ENCODE data around the gene EML4.
"Not testable (repeated sequence)": the region's sequence is repeated elsewhere in the genome, so short reads cannot be mapped to it uniquely, and the experiment has no call there.

EML4 gene

GRCh38 chr2:42161444-42161843, 7.7 kb upstream of the EML4 start:
- ATAC-seq: no peak
- no peak overlapping the region for H3K27ac Mint-ChIP-seq
- H3K9me3 Mint-ChIP-seq: no peaks in the 10 kb centered on the region
- H3K4me3 Mint-ChIP-seq: no peak overlapping the region
- peaks cover 40% of the 10 kb centered on the region for H3K4me1 Mint-ChIP-seq
- H3K27me3 Mint-ChIP-seq: no peaks in the 10 kb centered on the region
- H3K36me3 Mint-ChIP-seq: peaks cover 13% of the 10 kb centered on the region

GRCh38 chr2:42163444-42164045, 5.6 kb upstream of the EML4 start:
- Mint-ChIP-seq H3K27ac (peak overlapping the region; percentile 21), H3K4me1 (peaks cover 48% of the 10 kb centered on the region), H3K27me3 (no peaks in the 10 kb centered on the region), H3K4me3 (no peak overlapping the region), H3K9me3 (no peaks in the 10 kb centered on the region), H3K36me3 (peaks cover 13% of the 10 kb centered on the region)
- ATAC-seq: no peak

GRCh38 chr2:42164046-42164445, 5.1 kb upstream of the EML4 start:
- Mint-ChIP-seq H3K36me3 (peaks cover 13% of the 10 kb centered on the region), H3K9me3 (no peaks in the 10 kb centered on the region), H3K27me3 (no peaks in the 10 kb centered on the region), H3K4me3 (no peak overlapping the region), H3K27ac (peak overlapping the region; percentile 21), H3K4me1 (peaks cover 53% of the 10 kb centered on the region)
- no peak for ATAC-seq

GRCh38 chr2:42164971-42165370, 4.2 kb upstream of the EML4 start:
- H3K36me3 Mint-ChIP-seq: peaks cover 13% of the 10 kb centered on the region
- H3K27me3 Mint-ChIP-seq: no peaks in the 10 kb centered on the region
- no peak for ATAC-seq
- peaks cover 53% of the 10 kb centered on the region for H3K4me1 Mint-ChIP-seq
- H3K9me3 Mint-ChIP-seq: no peaks in the 10 kb centered on the region
- no peak overlapping the region for H3K27ac Mint-ChIP-seq
- no peak overlapping the region for H3K4me3 Mint-ChIP-seq

GRCh38 chr2:42167458-42167857, 1.7 kb upstream of the EML4 start:
- Mint-ChIP-seq H3K36me3 (peaks cover 13% of the 10 kb centered on the region), H3K4me1 (peaks cover 48% of the 10 kb centered on the region), H3K4me3 (no peak overlapping the region), H3K9me3 (no peaks in the 10 kb centered on the region), H3K27me3 (no peaks in the 10 kb centered on the region), H3K27ac (no peak overlapping the region)
- no peak for ATAC-seq

- Mint-ChIP-seq H3K27ac (no peak overlapping the region), H3K4me3 (peak overlapping the region; percentile 15), H3K9me3 (no peaks in the 10 kb centered on the region), H3K36me3 (peaks cover 13% of the 10 kb centered on the region), H3K4me1 (peaks cover 46% of the 10 kb centered on the region), H3K27me3 (no peaks in the 10 kb centered on the region)
- no peak for ATAC-seq
These were observed 574 bp upstream of the EML4 start for GRCh38 chr2:42168459-42169099.

GRCh38 chr2:42169874-42170521, 845 bp downstream of the EML4 start:
- ATAC-seq: peak; percentile 53
- Mint-ChIP-seq H3K4me3 (no peak overlapping the region), H3K36me3 (peaks cover 6% of the 10 kb centered on the region), H3K4me1 (peaks cover 37% of the 10 kb centered on the region), H3K9me3 (no peaks in the 10 kb centered on the region), H3K27ac (no peak overlapping the region), H3K27me3 (no peaks in the 10 kb centered on the region)

- no peak overlapping the region for H3K4me3 Mint-ChIP-seq
- no peaks in the 10 kb centered on the region for H3K9me3 Mint-ChIP-seq
These were observed 1.7 kb downstream of the EML4 start for GRCh38 chr2:42170619-42171395.

GRCh38 chr2:42171396-42171980, 2.3 kb downstream of the EML4 start:
- Mint-ChIP-seq H3K27me3 (no peaks in the 10 kb centered on the region), H3K27ac (no peak overlapping the region), H3K4me3 (no peak overlapping the region), H3K9me3 (no peaks in the 10 kb centered on the region), H3K4me1 (peaks cover 37% of the 10 kb centered on the region), H3K36me3 (peaks cover 9% of the 10 kb centered on the region)
- ATAC-seq: no peak

More at GRCh38 chr2:42170619-42171395, 1.7 kb downstream of the EML4 start:
- Mint-ChIP-seq H3K27ac (no peak overlapping the region), H3K27me3 (no peaks in the 10 kb centered on the region), H3K4me1 (peaks cover 34% of the 10 kb centered on the region), H3K36me3 (peaks cover 3% of the 10 kb centered on the region)
- no peak for ATAC-seq

GRCh38 chr2:42172020-42172419, 2.9 kb downstream of the EML4 start:
- H3K4me1 Mint-ChIP-seq: peaks cover 42% of the 10 kb centered on the region
- ATAC-seq: no peak
- H3K4me3 Mint-ChIP-seq: no peak overlapping the region
- peaks cover 10% of the 10 kb centered on the region for H3K36me3 Mint-ChIP-seq
- no peaks in the 10 kb centered on the region for H3K27me3 Mint-ChIP-seq
- no peak overlapping the region for H3K27ac Mint-ChIP-seq
- no peaks in the 10 kb centered on the region for H3K9me3 Mint-ChIP-seq

GRCh38 chr2:42172566-42172965, 3.4 kb downstream of the EML4 start:
- Mint-ChIP-seq H3K27me3 (no peaks in the 10 kb centered on the region), H3K4me3 (no peak overlapping the region), H3K9me3 (no peaks in the 10 kb centered on the region), H3K27ac (no peak overlapping the region), H3K36me3 (peaks cover 10% of the 10 kb centered on the region), H3K4me1 (peaks cover 44% of the 10 kb centered on the region)
- ATAC-seq: no peak

- H3K9me3 Mint-ChIP-seq, H3K4me3 Mint-ChIP-seq, H3K27me3 Mint-ChIP-seq, ATAC-seq, H3K27ac Mint-ChIP-seq: not testable (repeated sequence)
- peaks cover 44% of the 10 kb centered on the region for H3K4me1 Mint-ChIP-seq
- peaks cover 10% of the 10 kb centered on the region for H3K36me3 Mint-ChIP-seq
These were observed 4.3 kb downstream of the EML4 start for GRCh38 chr2:42173467-42173866.

GRCh38 chr2:42176992-42177738, 8.0 kb downstream of the EML4 start:
- Mint-ChIP-seq H3K4me1 (peaks cover 71% of the 10 kb centered on the region), H3K9me3 (no peaks in the 10 kb centered on the region), H3K4me3 (no peak overlapping the region), H3K36me3 (peaks cover 23% of the 10 kb centered on the region), H3K27ac (peak overlapping the region; percentile 73), H3K27me3 (no peaks in the 10 kb centered on the region)
- no peak for ATAC-seq

GRCh38 chr2:42178335-42178734, 9.2 kb downstream of the EML4 start:
- no peaks in the 10 kb centered on the region for H3K27me3 Mint-ChIP-seq
- H3K9me3 Mint-ChIP-seq: no peaks in the 10 kb centered on the region
- peaks cover 75% of the 10 kb centered on the region for H3K4me1 Mint-ChIP-seq
- H3K4me3 Mint-ChIP-seq: no peak overlapping the region
- ATAC-seq: no peak
- peak overlapping the region; percentile 73 for H3K27ac Mint-ChIP-seq
- H3K36me3 Mint-ChIP-seq: peaks cover 28% of the 10 kb centered on the region

Measured in stimulated activated memory B cell treated with anti-CD40 and anti-IgM and Interleukin-4, amounts not matched to agents 10 μg/mL and 1 μg/mL and 100 μg/mL, for 72 hours (primary cell).